ENCODE data around the gene CCDC33.

Gene CCDC33

GRCh38 chr15:74211656-74212055, 24.5 kb upstream of the CCDC33 start:
- ATAC-seq (replicated peaks; ENCODE audit: extremely low read depth, poor library complexity, severe bottlenecking) (no peak), DNase-seq (ENCODE audit: low spot score in 2 of 2) (no peak)
- H3K4me3 Mint-ChIP-seq = no peak overlapping the region
- no peak overlapping the region for H3K27ac Mint-ChIP-seq (ENCODE audit: low read depth)
- no peaks in the 10 kb centered on the region for H3K4me1 Mint-ChIP-seq
- no peaks in the 10 kb centered on the region for H3K9me3 Mint-ChIP-seq
- H3K36me3 Mint-ChIP-seq (ENCODE audit: insufficient read depth) = peaks cover 2% of the 10 kb centered on the region
- H3K27me3 Mint-ChIP-seq = peaks cover 65% of the 10 kb centered on the region

GRCh38 chr15:74212494-74212893, 23.6 kb upstream of the CCDC33 start:
- ATAC-seq (replicated peaks; ENCODE audit: extremely low read depth, poor library complexity, severe bottlenecking) (no peak), DNase-seq (ENCODE audit: low spot score in 2 of 2) (no peak)
- no peak overlapping the region for H3K4me3 Mint-ChIP-seq
- H3K36me3 Mint-ChIP-seq (ENCODE audit: insufficient read depth) = peaks cover 2% of the 10 kb centered on the region
- peaks cover 63% of the 10 kb centered on the region for H3K27me3 Mint-ChIP-seq
- no peak overlapping the region for H3K27ac Mint-ChIP-seq (ENCODE audit: low read depth)
- no peaks in the 10 kb centered on the region for H3K9me3 Mint-ChIP-seq
- H3K4me1 Mint-ChIP-seq = no peaks in the 10 kb centered on the region

- Mint-ChIP-seq H3K36me3 (ENCODE audit: insufficient read depth) (peaks cover 2% of the 10 kb centered on the region), H3K27ac (ENCODE audit: low read depth) (no peak overlapping the region), H3K4me3 (no peak overlapping the region), H3K27me3 (peaks cover 57% of the 10 kb centered on the region), H3K9me3 (no peaks in the 10 kb centered on the region), H3K4me1 (no peaks in the 10 kb centered on the region)
- ATAC-seq (replicated peaks; ENCODE audit: extremely low read depth, poor library complexity, severe bottlenecking) = no peak
- DNase-seq (ENCODE audit: low spot score in 2 of 2) = no peak
Measured at GRCh38 chr15:74213858-74214284, 22.3 kb upstream of the CCDC33 start.

- no peak for DNase-seq (ENCODE audit: low spot score in 2 of 2)
- no peak overlapping the region for H3K27ac Mint-ChIP-seq (ENCODE audit: low read depth)
- H3K9me3 Mint-ChIP-seq = no peaks in the 10 kb centered on the region
- ATAC-seq (replicated peaks; ENCODE audit: extremely low read depth, poor library complexity, severe bottlenecking) = no peak
- H3K4me3 Mint-ChIP-seq = no peak overlapping the region
- H3K27me3 Mint-ChIP-seq = peaks cover 56% of the 10 kb centered on the region
- peaks cover 2% of the 10 kb centered on the region for H3K36me3 Mint-ChIP-seq (ENCODE audit: insufficient read depth)
- no peaks in the 10 kb centered on the region for H3K4me1 Mint-ChIP-seq
Measured at GRCh38 chr15:74214324-74215021, 21.7 kb upstream of the CCDC33 start.

GRCh38 chr15:74215958-74216357, 20.2 kb upstream of the CCDC33 start:
- Mint-ChIP-seq H3K36me3 (ENCODE audit: insufficient read depth) (no peaks in the 10 kb centered on the region), H3K4me1 (no peaks in the 10 kb centered on the region), H3K27ac (ENCODE audit: low read depth) (no peak overlapping the region), H3K9me3 (no peaks in the 10 kb centered on the region), H3K27me3 (peaks cover 62% of the 10 kb centered on the region), H3K4me3 (no peak overlapping the region)
- ATAC-seq (replicated peaks; ENCODE audit: extremely low read depth, poor library complexity, severe bottlenecking) (no peak), DNase-seq (ENCODE audit: low spot score in 2 of 2) (no peak)

- Mint-ChIP-seq H3K36me3 (ENCODE audit: insufficient read depth) (no peaks in the 10 kb centered on the region), H3K4me3 (no peak overlapping the region), H3K4me1 (no peaks in the 10 kb centered on the region), H3K27ac (ENCODE audit: low read depth) (no peak overlapping the region), H3K9me3 (no peaks in the 10 kb centered on the region), H3K27me3 (peaks cover 62% of the 10 kb centered on the region)
- ATAC-seq (replicated peaks; ENCODE audit: extremely low read depth, poor library complexity, severe bottlenecking) (no peak), DNase-seq (ENCODE audit: low spot score in 2 of 2) (no peak)
Measured at GRCh38 chr15:74216949-74217348, 19.2 kb upstream of the CCDC33 start.

- Mint-ChIP-seq H3K36me3 (ENCODE audit: insufficient read depth) (no peaks in the 10 kb centered on the region), H3K27ac (ENCODE audit: low read depth) (no peak overlapping the region), H3K4me1 (no peaks in the 10 kb centered on the region), H3K27me3 (peaks cover 67% of the 10 kb centered on the region), H3K9me3 (no peaks in the 10 kb centered on the region), H3K4me3 (no peak overlapping the region)
- DNase-seq (ENCODE audit: low spot score in 2 of 2) (no peak), ATAC-seq (replicated peaks; ENCODE audit: extremely low read depth, poor library complexity, severe bottlenecking) (no peak)
Measured at GRCh38 chr15:74217907-74218885, 17.9 kb upstream of the CCDC33 start.

- ATAC-seq (replicated peaks; ENCODE audit: extremely low read depth, poor library complexity, severe bottlenecking) (no peak), DNase-seq (ENCODE audit: low spot score in 2 of 2) (no peak)
- no peaks in the 10 kb centered on the region for H3K9me3 Mint-ChIP-seq
- peaks cover 65% of the 10 kb centered on the region for H3K27me3 Mint-ChIP-seq
- no peak overlapping the region for H3K4me3 Mint-ChIP-seq
- no peaks in the 10 kb centered on the region for H3K36me3 Mint-ChIP-seq (ENCODE audit: insufficient read depth)
- H3K4me1 Mint-ChIP-seq = peaks cover 6% of the 10 kb centered on the region
- no peak overlapping the region for H3K27ac Mint-ChIP-seq (ENCODE audit: low read depth)
Measured at GRCh38 chr15:74220475-74221248, 15.5 kb upstream of the CCDC33 start.

- no peak for ATAC-seq (replicated peaks; ENCODE audit: extremely low read depth, poor library complexity, severe bottlenecking)
- Mint-ChIP-seq H3K4me1 (peaks cover 6% of the 10 kb centered on the region), H3K27ac (ENCODE audit: low read depth) (no peak overlapping the region), H3K4me3 (no peak overlapping the region), H3K36me3 (ENCODE audit: insufficient read depth) (no peaks in the 10 kb centered on the region), H3K9me3 (no peaks in the 10 kb centered on the region), H3K27me3 (peaks cover 70% of the 10 kb centered on the region)
- no peak for DNase-seq (ENCODE audit: low spot score in 2 of 2)
Measured at GRCh38 chr15:74221399-74222239, 14.5 kb upstream of the CCDC33 start.

- no peak overlapping the region for H3K4me3 Mint-ChIP-seq
- H3K4me1 Mint-ChIP-seq = peaks cover 6% of the 10 kb centered on the region
- H3K27me3 Mint-ChIP-seq = peaks cover 72% of the 10 kb centered on the region
- no peaks in the 10 kb centered on the region for H3K36me3 Mint-ChIP-seq (ENCODE audit: insufficient read depth)
- no peak for DNase-seq (ENCODE audit: low spot score in 2 of 2)
- ATAC-seq (replicated peaks; ENCODE audit: extremely low read depth, poor library complexity, severe bottlenecking) = no peak
- H3K9me3 Mint-ChIP-seq = no peaks in the 10 kb centered on the region
- H3K27ac Mint-ChIP-seq (ENCODE audit: low read depth) = no peak overlapping the region
Measured at GRCh38 chr15:74222240-74223119, 13.6 kb upstream of the CCDC33 start.

- no peak overlapping the region for H3K4me3 Mint-ChIP-seq
- peaks cover 6% of the 10 kb centered on the region for H3K4me1 Mint-ChIP-seq
- ATAC-seq (replicated peaks; ENCODE audit: extremely low read depth, poor library complexity, severe bottlenecking) = no peak
- no peak overlapping the region for H3K27ac Mint-ChIP-seq (ENCODE audit: low read depth)
- H3K27me3 Mint-ChIP-seq = peaks cover 58% of the 10 kb centered on the region
- no peak for DNase-seq (ENCODE audit: low spot score in 2 of 2)
- no peaks in the 10 kb centered on the region for H3K9me3 Mint-ChIP-seq
- H3K36me3 Mint-ChIP-seq (ENCODE audit: insufficient read depth) = no peaks in the 10 kb centered on the region
Measured at GRCh38 chr15:74225928-74226327, 10.2 kb upstream of the CCDC33 start.

Data from central memory CD8-positive, alpha-beta T cell (primary cell).